B cell (primary cell): ENCODE results near the gene LKAAEAR1. TPM values are rescaled to one million over a fixed set of nuclear protein-coding genes. Genes with fewer than 3 reads are reported as not detected.

Source experiments
- ATAC-seq: fragments of 200-7000 bp; cut with Tn5 transposase; one replicate; pipeline ENCODE4 v1.10.0; 2021; ENCODE audit warnings: low read depth, mild to moderate bottlenecking, moderate number of reproducible peaks, moderate library complexity
- CTCF ChIA-PET: fragments of 350-600 bp; sonication (Branson Sonifier 250); formaldehyde crosslinking; loops from one replicate; lab custom pipeline; 2021; ENCODE audit warnings: antibody characterized with exemption, inconsistent platforms; lab: Charles Lee
- POLR2A ChIA-PET: fragments of 350-600 bp; sonication (Branson Sonifier 250); formaldehyde crosslinking; loops from one replicate; lab custom pipeline; 2021; ENCODE audit warnings: antibody characterized with exemption; lab: Charles Lee
- DNase-seq: peaks from one replicate; pipeline ENCODE4 v3.0.0; 2013
- H2AFZ ChIP-seq: 2 replicates; pipeline ENCODE4 v1.6.1; 2012; ENCODE audit warnings: mild to moderate bottlenecking, low read depth, low read length; ENCODE audit not compliant: insufficient read depth, poor library complexity, severe bottlenecking
- H3K27ac ChIP-seq, 2 donors: 1 replicate in 1 of 2; 2 replicates in 1 of 2; pipeline ENCODE4 v1.5.1; 2012 to 2013; ENCODE audit warnings: low read length in 2 of 2, mild to moderate bottlenecking in 2 of 2, moderate library complexity in 1 of 2
- H3K27me3 ChIP-seq, 4 experiments: fragments of 200-600 bp in 1 of 4; sonication (generic) in 1 of 4; replicated peaks in 1 of 4; 1 replicate in 2 of 4; 2 replicates in 2 of 4; pipeline versions ENCODE4 v1.6.1 to v1.7.0; 2013 to 2016; ENCODE audit warnings: low read length in 3 of 4, mild to moderate bottlenecking in 2 of 4, mixed read lengths in 1 of 4, moderate library complexity in 1 of 4; ENCODE audit not compliant: insufficient read depth in 4 of 4, control insufficient read depth in 3 of 4; ENCODE audit errors: control extremely low read depth in 1 of 4
- H3K36me3 ChIP-seq, 2 experiments: replicated peaks in 1 of 2; 1 replicate in 1 of 2; 2 replicates in 1 of 2; pipeline versions ENCODE4 v1.6.1 to v1.7.1; 2013; ENCODE audit warnings: low read length in 1 of 2; ENCODE audit not compliant: insufficient read depth in 2 of 2, control insufficient read depth in 1 of 2; ENCODE audit errors: control extremely low read depth in 1 of 2, extremely low read depth in 1 of 2
- H3K4me1 ChIP-seq, 2 donors: fragments of 200-600 bp in 1 of 2; sonication (generic) in 1 of 2; 1 replicate in 1 of 2; 2 replicates in 1 of 2; pipeline versions ENCODE4 v1.5.1 to v1.6.1; 2013 to 2017; ENCODE audit warnings: low read length in 2 of 2; ENCODE audit not compliant: control insufficient read depth in 2 of 2, insufficient read depth in 2 of 2
- H3K4me2 ChIP-seq: replicated peaks from 2 replicates; pipeline ENCODE3; 2012; ENCODE audit warnings: mild to moderate bottlenecking, low read depth, low read length; ENCODE audit not compliant: poor library complexity, severe bottlenecking
- H3K4me3 ChIP-seq, 5 experiments: fragments of 200-600 bp in 1 of 5; sonication (generic) in 1 of 5; 1 replicate in 3 of 5; 2 replicates in 2 of 5; pipeline versions ENCODE4 v1.5.1 to v1.7.0; 2011 to 2016; ENCODE audit warnings: low read length in 4 of 5, mild to moderate bottlenecking in 4 of 5, low read depth in 2 of 5, control low read depth in 1 of 5, moderate library complexity in 1 of 5; ENCODE audit not compliant: insufficient read depth in 1 of 5; ENCODE audit errors: control extremely low read depth in 1 of 5, extremely low read depth in 1 of 5
- H3K79me2 ChIP-seq: fragments of 200-600 bp; sonication (generic); one replicate; pipeline ENCODE4 v1.6.0; 2016; ENCODE audit warnings: low read length; ENCODE audit not compliant: control insufficient read depth, insufficient read depth
- H3K9ac ChIP-seq: fragments of 200-600 bp; sonication (generic); 2 replicates; pipeline ENCODE4 v1.6.1; 2017; ENCODE audit warnings: mild to moderate bottlenecking, low read length, moderate library complexity
- H3K9me3 ChIP-seq, 3 donors: one replicate each; pipeline versions ENCODE4 v1.6.1 to v1.7.1; 2013; ENCODE audit warnings: low read length in 2 of 3; ENCODE audit not compliant: control insufficient read depth in 2 of 3, insufficient read depth in 1 of 3; ENCODE audit errors: control extremely low read depth in 1 of 3
- H4K20me1 ChIP-seq: 2 replicates; pipeline ENCODE4 v1.6.0; 2012; ENCODE audit warnings: mild to moderate bottlenecking, low read length; ENCODE audit not compliant: insufficient read depth, control insufficient read depth, poor library complexity, severe bottlenecking
- H3K27ac Mint-ChIP-seq: one replicate; pipeline ENCODE4 v1.8.0; 2021; ENCODE audit warnings: mixed read lengths
- H3K27me3 Mint-ChIP-seq: one replicate; pipeline ENCODE4 v1.8.0; 2021; ENCODE audit warnings: mixed read lengths
- H3K4me1 Mint-ChIP-seq: one replicate; pipeline ENCODE4 v1.8.0; 2021; ENCODE audit warnings: mixed read lengths
- H3K4me3 Mint-ChIP-seq: one replicate; pipeline ENCODE4 v1.8.0; 2021; ENCODE audit warnings: mixed read lengths
- H3K9me3 Mint-ChIP-seq: one replicate; pipeline ENCODE4 v1.8.0; 2022; ENCODE audit warnings: mixed read lengths; ENCODE audit not compliant: insufficient read depth
- EZH2 ChIP-seq: IDR thresholded peaks from 2 replicates; pipeline ENCODE4 v1.6.1; 2012; ENCODE audit warnings: borderline replicate concordance, low read depth, mild to moderate bottlenecking, moderate library complexity, low read length; ENCODE audit not compliant: insufficient read depth, poor library complexity, severe bottlenecking
- WGBS: methylation state at CpG from one replicate; pipeline ENCODE4 v1.1.5; 2013; ENCODE audit warnings: missing lambda C conversion rate; ENCODE audit not compliant: insufficient coverage; 5-methylcytosine and 5-hydroxymethylcytosine counted together
- intact Hi-C: fragments of 100-400 bp; cut with micrococcal nuclease; formaldehyde crosslinking; loops from one replicate; pipeline ENCODE4 v1.10.0; 2022
- polyA plus RNA-seq: library from polyadenylated mRNA; depleted of rRNA; stranded (reverse); fragments of >200 nt; gene quantifications from 2 replicates; pipeline ENCODE4 v1.2.3, GENCODE V29; 2012
- total RNA-seq, 2 donors: library from RNA; stranded (reverse); fragments of 120-200 nt in 1 of 2; gene quantifications; 1 replicate in 1 of 2; 2 replicates in 1 of 2; pipeline versions ENCODE4 v1.2.3 to v1.2.4, GENCODE V29; 2013 to 2022
- TF ChIP-seq, protein P1 (sequence below): fragments of 200-600 bp; IDR thresholded peaks from one replicate; pipeline ENCODE4 v1.8.0; 2022; ENCODE audit warnings: antibody characterized with exemption, mild to moderate bottlenecking

LKAAEAR1 gene
- total and polyA plus RNA-seq, 2 donors (not counting 1 experiment from before 2014, with no cell fraction given), result 1.9 TPM; not detected in 1

DNA sequence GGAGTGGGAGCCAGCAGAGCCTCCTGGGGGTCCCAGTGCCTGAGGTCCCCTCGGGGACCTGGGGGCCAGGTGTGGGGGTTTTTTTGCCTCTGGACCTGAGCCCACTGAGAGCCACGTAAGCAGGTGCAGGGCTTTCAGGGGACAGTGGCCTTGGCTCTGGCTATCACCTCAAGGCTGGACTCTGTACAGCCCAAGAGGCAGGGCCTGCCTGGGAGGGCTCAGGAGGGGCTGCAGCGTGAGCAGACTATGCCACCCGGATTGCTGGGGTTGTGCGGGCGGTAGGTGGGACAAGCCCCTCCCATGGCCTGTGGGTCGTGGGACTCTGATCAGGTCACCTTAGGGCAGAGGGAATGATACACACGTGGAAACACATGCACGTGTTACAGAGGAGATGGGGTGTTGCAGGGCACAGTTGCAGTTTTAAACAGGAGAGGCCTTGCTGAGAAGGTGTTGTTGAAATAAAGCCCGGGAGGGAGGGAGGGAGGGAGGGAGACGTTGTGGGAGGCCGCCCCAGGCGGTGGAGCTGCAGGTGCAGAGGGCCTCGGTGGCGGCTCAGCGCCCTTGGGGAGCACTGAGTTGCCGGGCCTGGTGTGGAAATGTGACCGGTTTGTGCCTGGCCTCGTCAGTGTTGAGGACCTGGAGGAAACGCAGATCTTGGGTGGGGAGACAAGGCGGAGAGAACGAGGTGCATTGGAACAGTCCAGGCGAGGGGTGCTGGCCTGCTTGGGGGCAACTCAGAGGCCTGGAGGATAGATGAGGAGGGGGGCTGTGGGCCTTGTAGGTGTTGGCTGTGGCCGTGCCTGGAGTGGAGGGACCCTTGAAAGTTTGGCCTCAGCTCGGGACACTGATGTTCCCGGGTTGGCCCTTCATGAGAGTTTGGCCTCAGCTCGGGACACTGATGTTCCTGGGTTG, 18.9 kb downstream of the LKAAEAR1 start:
- ChIA-PET POLR2A (interaction anchor here (0.8 to 4.2 kb wide), 3 partner anchors 13 to 85 kb away, joined by 3 to 55 read pairs (median 4); partner anchors contain the start of genes OPRL1, PRPF6, RGS19 and SAMD10), CTCF (interaction anchor here (0.7 to 3.2 kb wide), 10 partner anchors 8 to 155 kb away, joined by 3 to 14 read pairs (median 4); partner anchors contain the start of genes LKAAEAR1, NPBWR2, OPRL1 and RGS19)
- peak overlapping the region; percentile 95 for H3K27ac Mint-ChIP-seq
- no peaks in the 10 kb centered on the region for H3K9me3 Mint-ChIP-seq
- ATAC-seq (peak; percentile 12), DNase-seq (peak; percentile 60)
- Histone ChIP-seq H3K4me1 (peaks cover 56 to 78% of the 10 kb centered on the region in 2 donors), H3K36me3 (no peaks in the 10 kb centered on the region), H3K9me3 (no peaks in the 10 kb centered on the region), H4K20me1 (peaks cover 15% of the 10 kb centered on the region), H3K27ac (peak overlapping the region; percentile 40 to 55), H3K27me3 (no peaks in the 10 kb centered on the region), H3K9ac (no peak overlapping the region), H2AFZ (no peak overlapping the region), H3K4me2 (peak overlapping the region; percentile 98), H3K4me3 (no peak overlapping the region), H3K79me2 (peaks cover 27% of the 10 kb centered on the region)
- H3K27me3 Mint-ChIP-seq, result no peaks in the 10 kb centered on the region
- H3K4me3 Mint-ChIP-seq, result peak overlapping the region; percentile 88
- WGBS, result 24% methylated on average over 27 of the region's 27 CpGs
- no peak for TF ChIP-seq EZH2
- TF ChIP-seq, protein P1, sequence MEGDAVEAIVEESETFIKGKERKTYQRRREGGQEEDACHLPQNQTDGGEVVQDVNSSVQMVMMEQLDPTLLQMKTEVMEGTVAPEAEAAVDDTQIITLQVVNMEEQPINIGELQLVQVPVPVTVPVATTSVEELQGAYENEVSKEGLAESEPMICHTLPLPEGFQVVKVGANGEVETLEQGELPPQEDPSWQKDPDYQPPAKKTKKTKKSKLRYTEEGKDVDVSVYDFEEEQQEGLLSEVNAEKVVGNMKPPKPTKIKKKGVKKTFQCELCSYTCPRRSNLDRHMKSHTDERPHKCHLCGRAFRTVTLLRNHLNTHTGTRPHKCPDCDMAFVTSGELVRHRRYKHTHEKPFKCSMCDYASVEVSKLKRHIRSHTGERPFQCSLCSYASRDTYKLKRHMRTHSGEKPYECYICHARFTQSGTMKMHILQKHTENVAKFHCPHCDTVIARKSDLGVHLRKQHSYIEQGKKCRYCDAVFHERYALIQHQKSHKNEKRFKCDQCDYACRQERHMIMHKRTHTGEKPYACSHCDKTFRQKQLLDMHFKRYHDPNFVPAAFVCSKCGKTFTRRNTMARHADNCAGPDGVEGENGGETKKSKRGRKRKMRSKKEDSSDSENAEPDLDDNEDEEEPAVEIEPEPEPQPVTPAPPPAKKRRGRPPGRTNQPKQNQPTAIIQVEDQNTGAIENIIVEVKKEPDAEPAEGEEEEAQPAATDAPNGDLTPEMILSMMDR, result no peak
- H3K4me1 Mint-ChIP-seq, result peaks cover 53% of the 10 kb centered on the region
- intact Hi-C loops, result no loop called here
